Measurements from ENCODE around the gene CHI3L1.

DNA sequence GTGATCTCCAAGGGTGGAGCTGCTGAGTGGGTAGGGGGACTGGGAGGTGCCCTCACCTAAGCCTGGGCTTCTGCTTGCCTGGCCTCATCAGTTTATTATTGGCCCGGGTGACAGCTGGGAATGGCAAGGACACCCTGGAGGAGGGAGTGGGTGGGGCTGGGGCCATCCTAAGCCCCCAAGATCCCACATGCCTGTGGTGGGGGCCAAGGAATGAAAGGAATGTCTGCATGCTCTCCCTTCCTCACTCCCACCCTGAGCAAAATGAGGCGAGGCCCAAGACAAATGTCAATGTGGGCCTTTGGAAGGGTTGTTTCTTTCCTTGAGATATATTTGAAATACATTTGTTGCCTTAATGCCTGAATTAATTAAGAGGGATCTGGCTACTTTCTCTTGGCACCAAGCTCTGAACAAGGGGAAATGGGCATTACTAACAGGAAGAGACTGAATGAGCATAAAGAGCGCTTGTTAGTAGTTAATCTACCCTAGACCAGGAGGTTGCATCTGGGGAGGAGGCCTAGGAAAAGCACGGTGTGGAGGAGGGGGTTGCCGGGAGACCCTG, 19.7 kb upstream of the CHI3L1 start:
- no peak for TF ChIP-seq POLR2A (IDR thresholded peaks at IDR 0.05)
- TF ChIP-seq, protein P1, sequence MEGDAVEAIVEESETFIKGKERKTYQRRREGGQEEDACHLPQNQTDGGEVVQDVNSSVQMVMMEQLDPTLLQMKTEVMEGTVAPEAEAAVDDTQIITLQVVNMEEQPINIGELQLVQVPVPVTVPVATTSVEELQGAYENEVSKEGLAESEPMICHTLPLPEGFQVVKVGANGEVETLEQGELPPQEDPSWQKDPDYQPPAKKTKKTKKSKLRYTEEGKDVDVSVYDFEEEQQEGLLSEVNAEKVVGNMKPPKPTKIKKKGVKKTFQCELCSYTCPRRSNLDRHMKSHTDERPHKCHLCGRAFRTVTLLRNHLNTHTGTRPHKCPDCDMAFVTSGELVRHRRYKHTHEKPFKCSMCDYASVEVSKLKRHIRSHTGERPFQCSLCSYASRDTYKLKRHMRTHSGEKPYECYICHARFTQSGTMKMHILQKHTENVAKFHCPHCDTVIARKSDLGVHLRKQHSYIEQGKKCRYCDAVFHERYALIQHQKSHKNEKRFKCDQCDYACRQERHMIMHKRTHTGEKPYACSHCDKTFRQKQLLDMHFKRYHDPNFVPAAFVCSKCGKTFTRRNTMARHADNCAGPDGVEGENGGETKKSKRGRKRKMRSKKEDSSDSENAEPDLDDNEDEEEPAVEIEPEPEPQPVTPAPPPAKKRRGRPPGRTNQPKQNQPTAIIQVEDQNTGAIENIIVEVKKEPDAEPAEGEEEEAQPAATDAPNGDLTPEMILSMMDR (IDR thresholded peaks at IDR 0.05) = no peak
